Stimulated activated naive CD8-positive, alpha-beta T cell treated with anti-CD3 and anti-CD28 coated beads, Interleukin-15, Interleukin-2, amounts not matched to agents 100 ng/mL and 50 ng/mL, for 24 hours (primary cell): ENCODE results near the gene ATPAF1.
A peak's percentile ranks its signal among the peaks of the same experiment; 100 is the strongest.
"Not testable (repeated sequence)": the region's sequence is repeated elsewhere in the genome, so short reads cannot be mapped to it uniquely, and the experiment has no call there.

ENCODE experiments used
- H3K27ac Mint-ChIP-seq: one replicate; pipeline ENCODE4 v1.8.0; 2021; ENCODE audit warnings: mild to moderate bottlenecking, mixed read lengths
- H3K27me3 Mint-ChIP-seq: one replicate; pipeline ENCODE4 v1.8.0; 2021; ENCODE audit warnings: mixed read lengths
- H3K36me3 Mint-ChIP-seq: one replicate; pipeline ENCODE4 v1.8.0; 2021; ENCODE audit warnings: low read depth, mixed read lengths
- H3K4me1 Mint-ChIP-seq: one replicate; pipeline ENCODE4 v1.8.0; 2021; ENCODE audit warnings: low read depth, mixed read lengths
- H3K4me3 Mint-ChIP-seq: one replicate; pipeline ENCODE4 v1.8.0; 2021; ENCODE audit warnings: mild to moderate bottlenecking, mixed read lengths
- H3K9me3 Mint-ChIP-seq: one replicate; pipeline ENCODE4 v1.8.0; 2021; ENCODE audit warnings: mixed read lengths

Gene ATPAF1, protein sequence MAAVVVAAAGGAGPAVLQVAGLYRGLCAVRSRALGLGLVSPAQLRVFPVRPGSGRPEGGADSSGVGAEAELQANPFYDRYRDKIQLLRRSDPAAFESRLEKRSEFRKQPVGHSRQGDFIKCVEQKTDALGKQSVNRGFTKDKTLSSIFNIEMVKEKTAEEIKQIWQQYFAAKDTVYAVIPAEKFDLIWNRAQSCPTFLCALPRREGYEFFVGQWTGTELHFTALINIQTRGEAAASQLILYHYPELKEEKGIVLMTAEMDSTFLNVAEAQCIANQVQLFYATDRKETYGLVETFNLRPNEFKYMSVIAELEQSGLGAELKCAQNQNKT

DNA sequence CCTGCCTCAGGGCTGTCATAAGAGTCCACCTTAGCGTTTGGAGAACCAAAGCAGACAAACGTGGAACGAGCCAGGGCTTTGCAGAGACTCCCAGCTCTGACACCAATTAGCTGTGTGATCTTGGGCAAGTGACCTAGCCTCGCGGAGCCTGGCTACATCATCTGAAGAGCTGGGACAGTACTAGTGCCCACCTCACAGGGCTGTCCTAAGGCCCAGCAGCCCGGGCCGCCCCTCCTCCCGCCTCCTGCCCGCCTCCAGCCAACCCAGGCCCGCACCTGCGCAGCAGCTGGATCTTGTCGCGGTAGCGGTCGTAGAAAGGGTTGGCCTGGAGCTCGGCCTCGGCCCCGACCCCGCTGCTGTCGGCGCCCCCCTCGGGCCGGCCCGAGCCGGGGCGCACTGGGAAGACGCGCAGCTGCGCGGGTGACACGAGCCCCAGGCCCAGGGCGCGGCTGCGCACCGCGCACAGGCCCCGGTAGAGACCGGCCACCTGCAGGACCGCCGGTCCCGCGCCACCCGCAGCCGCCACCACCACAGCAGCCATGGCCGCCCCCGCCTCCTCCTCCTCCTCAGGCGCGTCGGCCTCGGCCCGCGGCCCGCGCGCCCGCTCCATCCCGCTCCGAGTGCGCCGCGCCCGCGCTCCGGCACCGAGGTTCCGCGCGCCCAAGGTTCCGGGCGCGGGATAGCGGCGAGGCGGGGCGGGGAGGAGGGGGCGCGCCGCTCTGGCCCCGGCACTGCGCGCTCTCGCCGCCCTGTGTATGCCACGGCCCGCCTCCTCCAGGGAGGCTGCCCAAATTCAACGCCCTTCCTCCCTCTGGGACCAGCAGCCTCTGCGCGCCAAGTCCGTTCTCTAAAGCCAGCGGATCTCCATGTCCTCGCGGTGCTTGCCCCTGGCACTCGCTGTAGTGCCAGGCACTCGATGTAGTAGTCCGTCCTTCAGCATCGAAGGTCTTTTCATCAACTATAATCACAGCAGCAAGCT is at the start of gene ATPAF1:
Gene ATPAF1, minus strand, starts transcription at position 583 of the 979 bp plus-strand sequence. Its CDS starts 42 bp downstream, at position 541.
- no peaks in the 10 kb centered on the region for H3K9me3 Mint-ChIP-seq
- H3K4me3 Mint-ChIP-seq: peak within 1 kb of the TSS; percentile 84
- no peaks in the 10 kb centered on the region for H3K27me3 Mint-ChIP-seq
- peaks cover 16% of the 10 kb centered on the region for H3K36me3 Mint-ChIP-seq
- H3K27ac Mint-ChIP-seq: peak within 1 kb of the TSS; percentile 15
- H3K4me1 Mint-ChIP-seq: peaks cover 16% of the 10 kb centered on the region

DNA sequence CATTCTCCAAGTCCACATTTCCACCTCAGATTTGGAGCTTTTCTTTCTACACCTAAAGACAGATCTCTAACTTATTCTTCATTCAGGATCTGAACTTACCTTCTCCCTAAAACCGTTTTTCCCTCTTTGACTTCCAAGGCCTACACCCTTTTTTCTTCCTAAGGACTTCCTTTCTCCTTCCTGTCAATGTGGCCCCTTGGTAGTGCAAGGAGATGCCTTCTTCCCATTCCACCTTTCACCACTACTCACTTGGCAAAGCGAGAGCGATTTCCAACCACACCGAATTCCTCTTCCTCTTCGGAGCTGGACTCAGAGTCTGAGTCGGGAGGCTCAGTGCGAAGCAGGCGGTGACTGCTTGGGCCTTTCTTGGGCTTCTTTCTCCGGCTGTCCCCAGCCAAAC is 49.5 kb upstream of the ATPAF1 start:
- Mint-ChIP-seq H3K27ac (peak overlapping the region; percentile 85), H3K27me3 (no peaks in the 10 kb centered on the region), H3K4me3 (peak overlapping the region; percentile 96), H3K4me1 (peaks cover 41% of the 10 kb centered on the region), H3K9me3 (no peaks in the 10 kb centered on the region), H3K36me3 (peaks cover 34% of the 10 kb centered on the region)

DNA sequence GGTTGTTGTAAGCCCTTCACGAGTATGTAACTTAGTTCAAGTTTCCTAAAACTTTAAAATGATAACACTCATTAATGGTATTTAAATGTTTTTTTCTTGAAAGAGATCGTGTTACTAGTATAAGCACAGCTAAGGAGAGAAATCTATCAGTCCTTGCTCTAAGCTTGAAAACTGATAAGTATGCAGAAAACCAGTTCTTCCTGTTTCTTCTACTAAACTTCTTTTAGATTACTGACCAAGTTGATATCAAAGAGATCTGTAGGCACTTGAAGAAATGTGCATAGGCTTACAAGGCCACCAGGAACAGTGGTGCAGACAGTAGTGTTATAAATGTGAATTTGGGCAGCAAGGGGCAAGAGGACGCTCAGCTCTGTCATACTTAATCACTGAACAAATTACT is 46.8 kb upstream of the ATPAF1 start:
- no peaks in the 10 kb centered on the region for H3K27me3 Mint-ChIP-seq
- H3K27ac Mint-ChIP-seq: no peak overlapping the region
- H3K36me3 Mint-ChIP-seq: peaks cover 55% of the 10 kb centered on the region
- no peaks in the 10 kb centered on the region for H3K9me3 Mint-ChIP-seq
- peaks cover 46% of the 10 kb centered on the region for H3K4me1 Mint-ChIP-seq
- H3K4me3 Mint-ChIP-seq: no peak overlapping the region

DNA sequence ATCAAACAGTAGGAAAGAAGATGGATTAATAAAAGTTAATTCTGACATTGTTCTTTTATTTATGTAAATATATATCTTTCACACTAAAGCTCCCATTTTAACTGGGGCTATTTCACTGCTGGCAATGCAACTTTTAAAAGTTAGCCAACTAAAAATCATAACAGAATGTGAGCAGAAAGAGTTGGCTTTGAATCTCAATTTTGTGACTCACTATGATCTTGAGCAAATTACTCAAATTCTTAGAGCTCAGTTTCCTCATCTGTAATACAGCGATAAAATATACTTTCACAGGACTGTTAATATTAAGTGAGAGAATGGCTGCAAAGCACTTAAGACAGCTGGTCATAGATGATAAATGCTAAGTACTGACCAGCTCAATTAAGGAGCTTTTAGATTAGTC is 40.0 kb upstream of the ATPAF1 start:
- Mint-ChIP-seq H3K36me3 (peaks cover 76% of the 10 kb centered on the region), H3K4me1 (peaks cover 13% of the 10 kb centered on the region), H3K27ac (no peak overlapping the region), H3K4me3 (no peak overlapping the region), H3K27me3 (no peaks in the 10 kb centered on the region), H3K9me3 (no peaks in the 10 kb centered on the region)

- Mint-ChIP-seq H3K27ac (no peak overlapping the region), H3K4me3 (no peak overlapping the region), H3K4me1 (peaks cover 9% of the 10 kb centered on the region), H3K9me3 (no peaks in the 10 kb centered on the region), H3K27me3 (no peaks in the 10 kb centered on the region), H3K36me3 (peaks cover 70% of the 10 kb centered on the region)
Observed at GRCh38 chr1:46705408-46705807, 37.2 kb upstream of the ATPAF1 start.

GRCh38 chr1:46703927-46704641 is 35.9 kb upstream of the ATPAF1 start:
- no peaks in the 10 kb centered on the region for H3K27me3 Mint-ChIP-seq
- no peak overlapping the region for H3K27ac Mint-ChIP-seq
- no peak overlapping the region for H3K4me3 Mint-ChIP-seq
- peaks cover 59% of the 10 kb centered on the region for H3K36me3 Mint-ChIP-seq
- no peaks in the 10 kb centered on the region for H3K9me3 Mint-ChIP-seq
- peaks cover 13% of the 10 kb centered on the region for H3K4me1 Mint-ChIP-seq

GRCh38 chr1:46699666-46700065 is 31.5 kb upstream of the ATPAF1 start:
- H3K27me3 Mint-ChIP-seq: no peaks in the 10 kb centered on the region
- peaks cover 62% of the 10 kb centered on the region for H3K36me3 Mint-ChIP-seq
- H3K4me3 Mint-ChIP-seq: no peak overlapping the region
- no peak overlapping the region for H3K27ac Mint-ChIP-seq
- peaks cover 7% of the 10 kb centered on the region for H3K4me1 Mint-ChIP-seq
- H3K9me3 Mint-ChIP-seq: no peaks in the 10 kb centered on the region

DNA sequence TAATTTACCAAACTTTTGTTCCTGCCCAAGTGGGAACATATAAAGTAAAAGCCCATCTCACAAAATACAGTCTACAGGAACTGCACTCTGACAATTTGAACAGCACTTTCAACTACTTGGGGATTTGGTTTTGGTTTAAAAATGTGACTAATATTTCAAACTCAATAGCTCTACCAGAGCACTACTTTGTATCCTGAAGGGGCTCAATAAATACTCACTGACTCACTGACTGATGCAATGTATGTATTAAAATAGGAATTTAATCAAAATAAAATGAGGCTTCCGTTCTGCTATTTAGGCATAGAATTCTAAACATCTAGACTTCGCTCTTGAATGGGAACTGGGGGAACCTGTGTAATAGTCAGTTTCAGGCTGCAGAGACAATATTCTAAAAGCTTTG is 28.9 kb upstream of the ATPAF1 start:
- Mint-ChIP-seq H3K27ac (no peak overlapping the region), H3K4me1 (peaks cover 7% of the 10 kb centered on the region), H3K4me3 (no peak overlapping the region), H3K36me3 (peaks cover 57% of the 10 kb centered on the region), H3K27me3 (no peaks in the 10 kb centered on the region), H3K9me3 (no peaks in the 10 kb centered on the region)

DNA sequence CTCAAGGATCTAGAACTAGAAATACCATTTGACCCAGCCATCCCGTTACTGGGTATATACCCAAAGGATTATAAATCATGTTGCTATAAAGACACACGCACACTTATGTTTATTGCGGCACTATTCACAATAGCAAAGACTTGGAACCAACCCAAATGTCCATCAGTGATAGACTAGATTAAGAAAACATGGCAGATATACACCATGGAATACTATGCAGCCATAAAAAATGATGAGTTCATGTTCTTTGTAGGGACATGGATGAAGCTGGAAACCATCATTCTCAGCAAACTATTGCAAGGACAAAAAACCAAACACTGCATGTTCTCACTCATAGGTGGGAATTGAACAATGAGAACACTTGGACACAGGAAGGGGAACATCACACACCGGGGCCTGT is 26.5 kb upstream of the ATPAF1 start:
- H3K9me3 Mint-ChIP-seq, H3K4me3 Mint-ChIP-seq, H3K27me3 Mint-ChIP-seq, H3K27ac Mint-ChIP-seq: not testable (repeated sequence)
- Mint-ChIP-seq H3K36me3 (peaks cover 69% of the 10 kb centered on the region), H3K4me1 (peaks cover 10% of the 10 kb centered on the region)

DNA sequence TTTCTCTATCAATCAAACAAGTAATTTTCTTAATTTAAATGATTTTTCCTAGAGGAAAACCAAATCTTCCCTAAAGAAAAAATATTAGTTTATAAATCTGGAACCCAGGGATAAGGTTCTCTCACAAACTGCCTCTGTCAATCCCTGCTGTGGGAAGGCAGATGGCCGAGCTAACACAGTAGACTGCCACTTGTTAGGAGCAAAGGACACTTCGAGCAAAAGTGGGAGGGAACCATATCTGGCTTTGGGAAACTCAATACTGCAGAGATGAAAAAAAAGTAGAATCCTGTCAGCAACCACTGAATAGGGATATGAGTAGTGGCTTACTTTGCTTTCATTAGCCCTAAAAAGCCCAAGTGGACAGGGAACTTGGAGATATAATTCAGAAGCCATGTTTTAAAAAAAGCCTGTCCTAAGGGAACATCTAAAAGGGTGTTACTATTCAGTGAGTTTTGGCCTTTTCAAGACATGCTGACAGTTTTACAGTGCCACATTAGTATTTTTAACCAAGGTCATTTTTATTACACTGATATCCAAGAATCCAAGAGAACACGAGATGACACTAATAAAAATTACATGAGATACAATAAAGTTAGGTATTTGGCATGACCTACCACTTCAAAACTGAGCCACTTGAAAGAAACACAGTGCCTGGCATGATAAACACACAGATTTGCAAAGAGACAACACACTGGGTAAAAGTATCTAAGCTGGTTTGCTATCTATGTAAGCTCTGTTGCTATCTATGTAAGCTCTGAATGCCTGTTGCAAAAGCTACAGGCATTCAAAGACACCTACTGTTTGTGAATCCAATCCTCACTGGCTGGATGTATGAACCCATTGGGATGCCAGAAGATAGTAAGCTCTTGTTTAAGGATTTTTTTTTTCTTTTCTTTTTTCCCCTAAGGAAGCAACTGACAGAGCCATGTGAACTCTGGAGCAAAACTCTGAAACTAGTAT is 24.9 kb upstream of the ATPAF1 start:
- Mint-ChIP-seq H3K4me3 (no peak overlapping the region), H3K9me3 (no peaks in the 10 kb centered on the region), H3K27me3 (no peaks in the 10 kb centered on the region), H3K27ac (no peak overlapping the region), H3K36me3 (peaks cover 78% of the 10 kb centered on the region), H3K4me1 (peaks cover 19% of the 10 kb centered on the region)

DNA sequence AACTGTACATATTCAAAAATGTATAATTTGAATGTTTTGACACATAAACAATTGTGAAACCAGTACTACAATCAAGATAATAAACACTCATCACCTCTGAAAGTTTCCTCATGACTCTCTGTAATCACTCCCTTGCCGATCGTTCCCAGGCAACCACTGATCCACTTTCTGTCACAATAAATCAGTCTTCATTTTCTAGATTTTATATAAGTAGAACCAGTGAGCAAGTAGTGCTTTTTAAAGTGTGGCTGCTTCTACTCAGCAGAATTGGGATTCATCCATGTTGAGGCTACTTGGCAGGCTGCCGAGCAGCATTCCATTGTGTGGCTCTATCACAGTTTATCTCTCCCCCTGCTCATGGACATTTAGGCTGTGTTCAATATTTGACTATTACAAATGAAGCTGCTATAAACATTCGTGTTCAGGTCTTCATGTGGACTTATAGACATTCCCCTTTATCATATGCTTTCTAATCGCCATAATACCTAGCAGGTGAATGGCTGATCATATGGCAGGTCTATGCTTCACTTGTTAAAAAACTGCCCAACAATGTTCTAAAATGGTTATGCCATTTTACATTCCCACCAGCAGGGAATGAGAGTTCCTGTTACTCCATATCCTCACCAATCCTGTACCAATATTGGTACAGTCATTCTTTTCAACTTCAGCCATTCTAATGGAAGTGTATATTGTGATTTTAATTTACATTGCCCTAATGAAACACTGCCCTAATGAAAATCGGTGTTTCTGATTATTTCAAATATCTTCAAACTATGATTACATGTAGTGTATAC is 24.0 kb upstream of the ATPAF1 start:
- peaks cover 79% of the 10 kb centered on the region for H3K36me3 Mint-ChIP-seq
- no peaks in the 10 kb centered on the region for H3K9me3 Mint-ChIP-seq
- no peak overlapping the region for H3K4me3 Mint-ChIP-seq
- peaks cover 24% of the 10 kb centered on the region for H3K4me1 Mint-ChIP-seq
- H3K27ac Mint-ChIP-seq: no peak overlapping the region
- no peaks in the 10 kb centered on the region for H3K27me3 Mint-ChIP-seq

- Mint-ChIP-seq H3K27ac (no peak overlapping the region), H3K36me3 (peaks cover 78% of the 10 kb centered on the region)
Observed at GRCh38 chr1:46690931-46691421, 22.8 kb upstream of the ATPAF1 start.

DNA sequence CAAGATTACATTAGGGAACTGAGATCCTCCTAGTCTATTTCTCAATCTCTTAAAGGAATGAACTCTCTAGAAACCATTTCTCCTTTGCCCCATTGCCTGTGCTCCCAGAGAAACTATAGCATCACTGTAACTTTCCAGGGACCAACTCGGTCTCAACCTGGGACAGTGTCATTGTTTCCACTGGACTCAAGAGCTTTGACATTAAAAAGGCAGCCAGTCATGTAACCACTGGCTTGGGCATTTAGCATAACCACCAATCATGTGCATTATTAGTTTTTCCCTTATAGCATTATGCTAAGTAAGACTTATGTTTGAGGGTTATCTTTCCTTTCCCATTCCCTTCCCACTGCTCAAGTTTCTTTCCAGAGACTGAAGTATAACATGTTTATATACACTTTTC is 21.7 kb upstream of the ATPAF1 start:
- Mint-ChIP-seq H3K9me3 (no peaks in the 10 kb centered on the region), H3K4me3 (no peak overlapping the region), H3K27me3 (no peaks in the 10 kb centered on the region), H3K36me3 (peaks cover 76% of the 10 kb centered on the region), H3K4me1 (peaks cover 30% of the 10 kb centered on the region), H3K27ac (peak overlapping the region; percentile 82)

More at GRCh38 chr1:46690931-46691421, 22.8 kb upstream of the ATPAF1 start:
- peaks cover 26% of the 10 kb centered on the region for H3K4me1 Mint-ChIP-seq
- no peak overlapping the region for H3K4me3 Mint-ChIP-seq
- H3K9me3 Mint-ChIP-seq: no peaks in the 10 kb centered on the region
- H3K27me3 Mint-ChIP-seq: no peaks in the 10 kb centered on the region
